ENCODE measurements around the gene IL1RL1. TPM values are rescaled to one million over a fixed set of nuclear protein-coding genes. Genes with fewer than 3 reads are reported as not detected.

Gene IL1RL1
- total RNA-seq (2022) (10.0 and 25.6 TPM in 2 replicates), Bru-seq, nascent RNA (percentile 78 among the genes with signal in this experiment), BruChase-seq, experiment 1, labeled RNA remaining after a 6-hour chase (percentile 80 among the genes with signal in this experiment), BruChase-seq, experiment 2, labeled RNA remaining after a 2-hour chase (percentile 69 among the genes with signal in this experiment)
- long read RNA-seq, transcript IL1RL1-202 (8 exons, 3,994 nt): major isoform, 35 of 51 reads
- long read RNA-seq, partial matches to known transcripts: 3 of 51 reads
- long read RNA-seq, other reads (novel, unspliced or antisense): 9 of 51 reads

- Mint-ChIP-seq H3K27ac (ENCODE audit: low read depth, unreplicated experiment) (no peak within 1 kb of the TSS), H3K4me3 (ENCODE audit: unreplicated experiment) (no peak within 1 kb of the TSS), H3K4me1 (ENCODE audit: insufficient read depth, unreplicated experiment) (peaks cover 15% of the 10 kb centered on the region), H3K36me3 (ENCODE audit: insufficient read depth, unreplicated experiment) (no peaks in the 10 kb centered on the region), H3K27me3 (ENCODE audit: insufficient read depth, unreplicated experiment) (no peaks in the 10 kb centered on the region), H3K9me3 (ENCODE audit: unreplicated experiment) (no peaks in the 10 kb centered on the region)
- ChIA-PET POLR2A (interaction anchor here (0.5 kb wide), 1 partner anchor 49 kb away, joined by 4 read pairs; no protein-coding TSS in a partner anchor), CTCF (interaction anchor here (0.6 kb wide), 1 partner anchor 132 kb away, joined by 3 read pairs; no protein-coding TSS in a partner anchor)
- intact Hi-C loops (cut with micrococcal nuclease): no loop called here
- DNase-seq (ENCODE audit: unreplicated experiment): no peak
- no TSS peak for BruUV-seq (replicated peaks)
- TF ChIP-seq CTCF (IDR thresholded peaks at IDR 0.05; ENCODE audit: unreplicated experiment): no peak
Measured at GRCh38 chr2:102310964-102311640, at the start of gene IL1RL1. Gene IL1RL1, plus strand, starts transcription at chr2:102311563. Its CDS starts 26,702 bp downstream, at chr2:102338265.

- H3K27ac Mint-ChIP-seq (ENCODE audit: low read depth, unreplicated experiment): no peak overlapping the region
- ChIA-PET POLR2A (no interaction called here), CTCF (interaction anchor here (0.6 to 1.9 kb wide), 7 partner anchors 9 to 258 kb away, joined by 3 to 7 read pairs (median 3); partner anchors contain the start of gene IL18R1)
- no peak for TF ChIP-seq CTCF (IDR thresholded peaks at IDR 0.05; ENCODE audit: unreplicated experiment)
- H3K9me3 Mint-ChIP-seq (ENCODE audit: unreplicated experiment): no peaks in the 10 kb centered on the region
- peaks cover 7% of the 10 kb centered on the region for H3K4me1 Mint-ChIP-seq (ENCODE audit: insufficient read depth, unreplicated experiment)
- no peaks in the 10 kb centered on the region for H3K36me3 Mint-ChIP-seq (ENCODE audit: insufficient read depth, unreplicated experiment)
- no peak for DNase-seq (ENCODE audit: unreplicated experiment)
- H3K4me3 Mint-ChIP-seq (ENCODE audit: unreplicated experiment): no peak overlapping the region
- H3K27me3 Mint-ChIP-seq (ENCODE audit: insufficient read depth, unreplicated experiment): no peaks in the 10 kb centered on the region
- intact Hi-C loops (cut with micrococcal nuclease): no loop called here
- no TSS peak for BruUV-seq (replicated peaks)
Measured at GRCh38 chr2:102262216-102263129, 48.9 kb upstream of the IL1RL1 start.

GRCh38 chr2:102264952-102265351 is 46.4 kb upstream of the IL1RL1 start:
- ChIA-PET CTCF (interaction anchor here (0.6 to 1.9 kb wide), 2 partner anchors 45 to 178 kb away, joined by 4 read pairs; no protein-coding TSS in a partner anchor), POLR2A (no interaction called here)
- intact Hi-C loops (cut with micrococcal nuclease): no loop called here
- BruUV-seq (replicated peaks): no TSS peak
- TF ChIP-seq CTCF (IDR thresholded peaks at IDR 0.05; ENCODE audit: unreplicated experiment): no peak
- no peak for DNase-seq (ENCODE audit: unreplicated experiment)
- Mint-ChIP-seq H3K4me3 (ENCODE audit: unreplicated experiment) (no peak overlapping the region), H3K27ac (ENCODE audit: low read depth, unreplicated experiment) (no peak overlapping the region), H3K9me3 (ENCODE audit: unreplicated experiment) (no peaks in the 10 kb centered on the region), H3K27me3 (ENCODE audit: insufficient read depth, unreplicated experiment) (no peaks in the 10 kb centered on the region), H3K4me1 (ENCODE audit: insufficient read depth, unreplicated experiment) (no peaks in the 10 kb centered on the region), H3K36me3 (ENCODE audit: insufficient read depth, unreplicated experiment) (no peaks in the 10 kb centered on the region)

Data from MCF 10A (cell line).